ENCODE results near the gene RYR3. TPM values are rescaled to one million over a fixed set of nuclear protein-coding genes. Genes with fewer than 3 reads are reported as not detected.

The RYR3 gene
- total RNA-seq, 2 experiments from 2014 or later: 0.06 to 0.32 TPM

DNA sequence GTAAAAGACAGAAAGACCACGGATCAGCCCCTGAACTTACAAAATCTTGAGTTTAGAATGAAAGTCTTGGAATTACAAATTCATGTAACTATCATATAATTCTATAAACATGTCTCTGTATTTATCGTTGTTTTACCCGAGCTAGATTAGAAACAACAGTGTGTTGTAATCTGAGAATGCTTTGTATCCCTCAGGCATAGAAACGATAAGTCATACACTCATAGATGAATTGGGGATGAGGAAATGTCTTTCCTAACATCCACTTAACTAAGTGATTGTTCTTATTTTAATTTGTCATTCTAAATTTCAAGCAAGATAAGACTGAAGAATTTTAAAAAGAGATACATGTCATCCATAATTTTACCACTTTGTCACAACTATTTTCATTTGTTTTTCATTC is 165.3 kb downstream of the RYR3 start:
- Histone ChIP-seq H2AFZ (ENCODE audit: low read length) (no peak overlapping the region), H3K9me2 (ENCODE audit: insufficient read depth, low read length) (no peaks in the 10 kb centered on the region), H3K79me2 (ENCODE audit: insufficient read depth, low read depth, low read length) (no peaks in the 10 kb centered on the region), H3K4me1 (ENCODE audit: insufficient read depth, low read length, poor library complexity, severe bottlenecking) (no peaks in the 10 kb centered on the region), H3K4me2 (ENCODE audit: low read length) (no peak overlapping the region), H3K36me3 (ENCODE audit: insufficient read depth, low read length) (no peaks in the 10 kb centered on the region), H3K4me3 (ENCODE audit: low read depth, low read length, poor library complexity, severe bottlenecking) (no peak overlapping the region), H3K27ac (ENCODE audit: low read depth, low read length, poor library complexity, severe bottlenecking) (no peak overlapping the region), H4K20me1 (ENCODE audit: insufficient read depth, low read length) (no peaks in the 10 kb centered on the region), H3K9me3 (ENCODE audit: low read length) (no peaks in the 10 kb centered on the region)
- no peak for DNase-seq (ENCODE audit: low spot score)
- POLR2A ChIA-PET: no interaction called here
- BruUV-seq (replicated peaks): no TSS peak
- intact Hi-C loops (cut with micrococcal nuclease; ENCODE audit: unreplicated experiment): no loop called here
- no peak for TF ChIP-seq EZH2phosphoT487 (IDR thresholded peaks at IDR 0.05; ENCODE audit: borderline replicate concordance, low read depth, low read length)
- TF ChIP-seq, protein P1, sequence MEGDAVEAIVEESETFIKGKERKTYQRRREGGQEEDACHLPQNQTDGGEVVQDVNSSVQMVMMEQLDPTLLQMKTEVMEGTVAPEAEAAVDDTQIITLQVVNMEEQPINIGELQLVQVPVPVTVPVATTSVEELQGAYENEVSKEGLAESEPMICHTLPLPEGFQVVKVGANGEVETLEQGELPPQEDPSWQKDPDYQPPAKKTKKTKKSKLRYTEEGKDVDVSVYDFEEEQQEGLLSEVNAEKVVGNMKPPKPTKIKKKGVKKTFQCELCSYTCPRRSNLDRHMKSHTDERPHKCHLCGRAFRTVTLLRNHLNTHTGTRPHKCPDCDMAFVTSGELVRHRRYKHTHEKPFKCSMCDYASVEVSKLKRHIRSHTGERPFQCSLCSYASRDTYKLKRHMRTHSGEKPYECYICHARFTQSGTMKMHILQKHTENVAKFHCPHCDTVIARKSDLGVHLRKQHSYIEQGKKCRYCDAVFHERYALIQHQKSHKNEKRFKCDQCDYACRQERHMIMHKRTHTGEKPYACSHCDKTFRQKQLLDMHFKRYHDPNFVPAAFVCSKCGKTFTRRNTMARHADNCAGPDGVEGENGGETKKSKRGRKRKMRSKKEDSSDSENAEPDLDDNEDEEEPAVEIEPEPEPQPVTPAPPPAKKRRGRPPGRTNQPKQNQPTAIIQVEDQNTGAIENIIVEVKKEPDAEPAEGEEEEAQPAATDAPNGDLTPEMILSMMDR (conservative IDR thresholded peaks at IDR 0.05; ENCODE audit: low read length): no peak
- CTCF ChIA-PET (ENCODE audit: unreplicated experiment): no interaction called here

DNA sequence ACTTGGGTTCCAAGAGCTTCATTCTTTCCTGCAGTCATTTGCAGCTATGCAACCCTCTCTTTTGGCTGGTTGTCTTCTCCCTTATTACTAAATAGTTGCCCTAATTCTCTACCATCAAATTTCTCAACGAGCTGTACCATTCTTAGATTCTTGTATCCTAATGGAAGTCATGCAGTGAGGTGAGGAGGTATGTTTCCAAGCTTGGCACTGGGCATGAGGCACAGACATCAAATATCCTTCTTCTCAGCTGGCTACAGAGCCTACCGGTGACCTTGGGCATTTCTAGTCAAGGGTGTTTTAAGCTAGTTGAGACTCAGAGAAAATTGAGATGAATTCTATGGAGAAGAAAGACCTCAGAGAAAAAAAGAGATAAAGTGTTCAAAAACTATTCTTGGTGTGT is 166.1 kb downstream of the RYR3 start:
- H3K36me3 ChIP-seq (ENCODE audit: insufficient read depth, low read length): no peaks in the 10 kb centered on the region
- no peaks in the 10 kb centered on the region for H3K9me3 ChIP-seq (ENCODE audit: low read length)
- POLR2A ChIA-PET: interaction anchor here (0.6 kb wide), 2 partner anchors 97 to 214 kb away, joined by 3 to 4 read pairs; no protein-coding TSS in a partner anchor
- no peaks in the 10 kb centered on the region for H3K4me1 ChIP-seq (ENCODE audit: insufficient read depth, low read length, poor library complexity, severe bottlenecking)
- no peak overlapping the region for H2AFZ ChIP-seq (ENCODE audit: low read length)
- no peak overlapping the region for H3K4me2 ChIP-seq (ENCODE audit: low read length)
- intact Hi-C loops (cut with micrococcal nuclease; ENCODE audit: unreplicated experiment): no loop called here
- DNase-seq (ENCODE audit: low spot score): no peak
- CTCF ChIA-PET (ENCODE audit: unreplicated experiment): no interaction called here
- BruUV-seq (replicated peaks): no TSS peak
- no peak overlapping the region for H3K4me3 ChIP-seq (ENCODE audit: low read depth, low read length, poor library complexity, severe bottlenecking)
- no peaks in the 10 kb centered on the region for H3K9me2 ChIP-seq (ENCODE audit: insufficient read depth, low read length)
- no peaks in the 10 kb centered on the region for H4K20me1 ChIP-seq (ENCODE audit: insufficient read depth, low read length)
- H3K27ac ChIP-seq (ENCODE audit: low read depth, low read length, poor library complexity, severe bottlenecking): no peak overlapping the region
- TF ChIP-seq, protein P1 (conservative IDR thresholded peaks at IDR 0.05; ENCODE audit: low read length): no peak
- TF ChIP-seq EZH2phosphoT487 (IDR thresholded peaks at IDR 0.05; ENCODE audit: borderline replicate concordance, low read depth, low read length): no peak
- H3K79me2 ChIP-seq (ENCODE audit: insufficient read depth, low read depth, low read length): no peaks in the 10 kb centered on the region

DNA sequence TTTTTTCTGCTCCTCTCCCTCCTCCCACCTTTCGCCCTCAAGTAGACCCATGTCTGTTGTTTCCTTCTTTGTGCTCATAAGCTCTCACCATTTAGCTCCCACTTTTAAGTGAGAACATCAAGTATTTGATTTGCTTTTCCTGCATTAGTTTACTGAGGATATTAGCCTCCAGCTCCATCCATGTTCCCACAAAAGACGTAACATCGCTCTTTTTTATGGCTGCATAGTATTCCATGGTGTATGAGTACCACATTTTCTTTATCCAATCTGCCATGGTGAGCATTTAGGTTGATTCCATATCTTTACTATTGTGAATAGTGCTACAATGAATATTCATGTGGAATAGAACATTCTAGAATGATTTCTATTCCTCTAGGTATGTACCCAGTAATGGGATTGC is 178.6 kb downstream of the RYR3 start:
- POLR2A ChIA-PET: interaction anchor here (0.6 kb wide), 1 partner anchor 571 kb away, joined by 3 read pairs; no protein-coding TSS in a partner anchor

More for the DNA sequence above, 178.6 kb downstream of the RYR3 start:
- Histone ChIP-seq H3K79me2 (ENCODE audit: insufficient read depth, low read depth, low read length) (no peaks in the 10 kb centered on the region), H4K20me1 (ENCODE audit: insufficient read depth, low read length) (no peaks in the 10 kb centered on the region), H3K4me3 (ENCODE audit: low read depth, low read length, poor library complexity, severe bottlenecking) (no peak overlapping the region), H3K36me3 (ENCODE audit: insufficient read depth, low read length) (no peaks in the 10 kb centered on the region), H3K9me2 (ENCODE audit: insufficient read depth, low read length) (no peaks in the 10 kb centered on the region), H2AFZ (ENCODE audit: low read length) (no peak overlapping the region), H3K4me1 (ENCODE audit: insufficient read depth, low read length, poor library complexity, severe bottlenecking) (no peaks in the 10 kb centered on the region), H3K27ac (ENCODE audit: low read depth, low read length, poor library complexity, severe bottlenecking) (no peak overlapping the region), H3K4me2 (ENCODE audit: low read length) (no peak overlapping the region), H3K9me3 (ENCODE audit: low read length) (no peaks in the 10 kb centered on the region)
- BruUV-seq (replicated peaks): no TSS peak
- no peak for DNase-seq (ENCODE audit: low spot score)
- CTCF ChIA-PET (ENCODE audit: unreplicated experiment): no interaction called here
- intact Hi-C loops (cut with micrococcal nuclease; ENCODE audit: unreplicated experiment): no loop called here
- TF ChIP-seq EZH2phosphoT487 (IDR thresholded peaks at IDR 0.05; ENCODE audit: borderline replicate concordance, low read depth, low read length): no peak
- TF ChIP-seq, protein P1 (conservative IDR thresholded peaks at IDR 0.05; ENCODE audit: low read length): no peak

Measured in OCI-LY7 (cell line).